Thyroid gland (tissue), 4 donors: Measurements from ENCODE around the gene MVP.

Experiments used
- CTCF ChIP-seq, 6 experiments: fragments of 200-600 bp in 3 of 6; fragments of 450-650 bp in 3 of 6; sonication (generic) in 3 of 6; IDR thresholded peaks; one replicate each; pipeline ENCODE4 v1.5.1; 2016 to 2019; ENCODE audit warnings: antibody characterized with exemption in 6 of 6, mild to moderate bottlenecking in 2 of 6, inconsistent platforms in 1 of 6, moderate library complexity in 1 of 6
- POLR2A ChIP-seq, 2 donors: fragments of 450-650 bp; IDR thresholded peaks; one replicate each; pipeline ENCODE4 v1.6.1; 2017; ENCODE audit warnings: antibody characterized with exemption in 2 of 2, mild to moderate bottlenecking in 2 of 2, moderate library complexity in 1 of 2

- TF ChIP-seq CTCF (IDR thresholded peaks at IDR 0.05) (no peak), POLR2A (IDR thresholded peaks at IDR 0.05) (no peak)
Measured at GRCh38 chr16:29814592-29814991, 5.7 kb upstream of the MVP start.
